CD4-positive, alpha-beta T cell (primary cell): Measurements from ENCODE around the gene TSPAN18. TPM values are rescaled to one million over a fixed set of nuclear protein-coding genes. Genes with fewer than 3 reads are reported as not detected.

Source experiments
- ATAC-seq: fragments of 200-7000 bp; cut with Tn5 transposase; one replicate; pipeline ENCODE4 v1.10.0; 2022; ENCODE audit warnings: mild to moderate bottlenecking; ENCODE audit not compliant: poor library complexity
- CTCF ChIA-PET: fragments of 350-600 bp; sonication (Branson Sonifier 250); formaldehyde crosslinking; loops from one replicate; lab custom pipeline; 2021; ENCODE audit warnings: antibody characterized with exemption, inconsistent platforms; lab: Charles Lee
- POLR2A ChIA-PET: fragments of 350-600 bp; sonication (Branson Sonifier 250); formaldehyde crosslinking; loops from one replicate; lab custom pipeline; 2021; ENCODE audit warnings: antibody characterized with exemption, inconsistent platforms; lab: Charles Lee
- DNase-seq, 14 experiments: peaks; one replicate each; pipeline ENCODE4 v3.0.0-alpha.2; 2013 to 2020; ENCODE audit warnings: mixed read lengths in 2 of 14
- H3K27ac ChIP-seq, 2 donors: one replicate each; pipeline versions ENCODE4 v1.5.1 to v1.7.0; 2013; ENCODE audit warnings: low read length in 2 of 2, low read depth in 1 of 2, mild to moderate bottlenecking in 1 of 2
- H3K27me3 ChIP-seq, 2 experiments: 1 replicate in 1 of 2; 2 replicates in 1 of 2; pipeline versions ENCODE4 v1.6.1 to v1.7.0; 2013; ENCODE audit warnings: low read length in 2 of 2, control low read depth in 1 of 2, mild to moderate bottlenecking in 1 of 2, moderate library complexity in 1 of 2; ENCODE audit not compliant: insufficient read depth in 2 of 2, control insufficient read depth in 1 of 2
- H3K36me3 ChIP-seq: one replicate; pipeline ENCODE4 v1.6.1; 2013; ENCODE audit warnings: low read length, control low read depth; ENCODE audit not compliant: insufficient read depth
- H3K4me1 ChIP-seq: one replicate; pipeline ENCODE4 v1.6.1; 2013; ENCODE audit warnings: low read length, control low read depth; ENCODE audit not compliant: insufficient read depth
- H3K4me3 ChIP-seq: one replicate; pipeline ENCODE4 v1.5.1; 2013; ENCODE audit warnings: mild to moderate bottlenecking, low read length, moderate library complexity
- H3K9me3 ChIP-seq, 2 experiments: 1 replicate in 1 of 2; 2 replicates in 1 of 2; pipeline versions ENCODE4 v1.6.1 to v1.7.0; 2013; ENCODE audit warnings: low read length in 2 of 2, mild to moderate bottlenecking in 2 of 2, control low read depth in 1 of 2, moderate library complexity in 1 of 2; ENCODE audit not compliant: control insufficient read depth in 1 of 2, insufficient read depth in 1 of 2
- H3K27ac Mint-ChIP-seq: one replicate; pipeline ENCODE4 v1.8.0; 2020; ENCODE audit warnings: mixed read lengths
- H3K27me3 Mint-ChIP-seq: one replicate; pipeline ENCODE4 v1.8.0; 2021; ENCODE audit warnings: mixed read lengths
- H3K36me3 Mint-ChIP-seq: one replicate; pipeline ENCODE4 v1.8.0; 2021; ENCODE audit warnings: low read depth, mixed read lengths
- H3K4me1 Mint-ChIP-seq: one replicate; pipeline ENCODE4 v1.8.0; 2021; ENCODE audit warnings: low read depth, mixed read lengths
- H3K4me3 Mint-ChIP-seq: one replicate; pipeline ENCODE4 v1.8.0; 2020; ENCODE audit warnings: mild to moderate bottlenecking, mixed read lengths
- H3K9me3 Mint-ChIP-seq: one replicate; pipeline ENCODE4 v1.8.0; 2020; ENCODE audit warnings: mixed read lengths
- CTCF ChIP-seq: fragments of 200-600 bp; IDR thresholded peaks from one replicate; pipeline ENCODE4 v1.8.0; 2022; ENCODE audit warnings: antibody characterized with exemption, mild to moderate bottlenecking
- intact Hi-C, 2 experiments: fragments of 100-400 bp; cut with DNase I in 1 of 2; cut with micrococcal nuclease in 1 of 2; formaldehyde crosslinking; loops; one replicate each; pipeline versions ENCODE4 v1.15.1 to v1.9.0; 2023 to 2025; cut with DNase I, micrococcal nuclease
- total RNA-seq, 174 experiments: library from RNA in 2 of 174; stranded (reverse) in 2 of 174; gene quantifications; one replicate each; pipeline ENCODE4 v1.2.3 and lab custom pipeline; 2021 to 2026

The TSPAN18 gene
- total RNA-seq, 2 experiments from 2014 or later: 23.0 to 25.3 TPM

GRCh38 chr11:44936951-44937543 is 210.3 kb downstream of the TSPAN18 start:
- Mint-ChIP-seq H3K4me3 (no peak overlapping the region), H3K9me3 (no peaks in the 10 kb centered on the region), H3K27ac (no peak overlapping the region), H3K4me1 (no peaks in the 10 kb centered on the region), H3K36me3 (no peaks in the 10 kb centered on the region), H3K27me3 (no peaks in the 10 kb centered on the region)
- CTCF ChIA-PET: interaction anchor here (1.1 to 5.6 kb wide), 8 partner anchors 10 to 216 kb away, joined by 3 to 103 read pairs (median 8); no protein-coding TSS in a partner anchor
- no peak for ATAC-seq
- no peaks in the 10 kb centered on the region for H3K9me3 ChIP-seq
- H3K27me3 ChIP-seq: no peaks in the 10 kb centered on the region
- peaks cover 5% of the 10 kb centered on the region for H3K4me1 ChIP-seq
- no peak for DNase-seq
- no peak for TF ChIP-seq CTCF
- no peak overlapping the region for H3K27ac ChIP-seq
- no peak overlapping the region for H3K4me3 ChIP-seq
- POLR2A ChIA-PET: interaction anchor here (1.0 to 1.3 kb wide), 4 partner anchors 166 to 180 kb away, joined by 3 to 13 read pairs (median 6); no protein-coding TSS in a partner anchor
- H3K36me3 ChIP-seq: no peaks in the 10 kb centered on the region
- intact Hi-C loops: loop anchor here (1.0 to 5.0 kb wide), 5 partner anchors 166 to 395 kb away; no protein-coding TSS in a partner anchor

- no peaks in the 10 kb centered on the region for H3K27me3 ChIP-seq
- no peak overlapping the region for H3K4me3 ChIP-seq
- ATAC-seq (no peak), DNase-seq (no peak)
- Mint-ChIP-seq H3K4me3 (no peak overlapping the region), H3K27me3 (no peaks in the 10 kb centered on the region), H3K9me3 (no peaks in the 10 kb centered on the region), H3K27ac (no peak overlapping the region), H3K36me3 (no peaks in the 10 kb centered on the region), H3K4me1 (peaks cover 2% of the 10 kb centered on the region)
- intact Hi-C loops: loop anchor here (5.0 kb wide), 2 partner anchors 354 to 394 kb away; no protein-coding TSS in a partner anchor
- no peak for TF ChIP-seq CTCF
- H3K4me1 ChIP-seq: peaks cover 14% of the 10 kb centered on the region
- ChIA-PET CTCF (interaction anchor here (5.6 kb wide), 1 partner anchor 165 kb away, joined by 103 read pairs; no protein-coding TSS in a partner anchor), POLR2A (interaction anchor here (0.7 kb wide), 1 partner anchor 165 kb away, joined by 3 read pairs; no protein-coding TSS in a partner anchor)
- no peak overlapping the region for H3K27ac ChIP-seq
- H3K9me3 ChIP-seq: no peaks in the 10 kb centered on the region
- H3K36me3 ChIP-seq: no peaks in the 10 kb centered on the region
These were observed 211.4 kb downstream of the TSPAN18 start for GRCh38 chr11:44938066-44938691.

DNA sequence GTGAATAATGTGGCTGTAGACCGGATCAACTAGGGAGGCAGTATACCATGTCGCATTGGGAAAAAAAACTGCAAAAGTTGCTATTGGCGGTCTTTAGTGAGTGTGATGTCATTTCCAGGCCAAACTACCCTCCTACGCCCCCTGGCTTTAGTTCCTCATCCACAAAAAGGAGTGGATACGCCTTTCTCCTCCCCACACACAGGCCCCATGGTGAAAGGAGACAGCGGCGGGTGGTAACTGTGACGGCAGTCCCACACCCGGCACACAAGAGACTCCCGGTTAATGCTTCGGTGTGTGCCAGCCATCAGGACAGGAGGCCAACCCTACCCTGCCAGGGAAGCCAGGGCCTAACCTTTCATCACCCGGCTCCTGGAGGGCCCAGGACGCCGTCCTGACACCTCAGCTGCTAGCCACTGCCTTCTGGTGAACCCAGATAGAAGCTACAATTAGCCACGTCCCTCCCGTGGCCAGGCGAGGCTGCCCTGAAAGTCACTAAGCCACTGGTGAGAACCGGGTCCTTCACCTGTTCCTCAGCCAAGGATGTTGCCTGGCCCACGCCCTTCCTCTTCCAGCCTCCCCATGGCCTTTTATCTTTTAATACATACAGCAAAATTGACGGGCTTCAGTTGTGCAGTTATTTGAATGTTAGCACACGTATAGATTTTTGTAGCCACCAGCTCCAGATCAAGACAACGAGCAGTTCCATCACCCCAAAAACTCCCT is 213.1 kb downstream of the TSPAN18 start:
- H3K27me3 ChIP-seq: no peaks in the 10 kb centered on the region
- no peak for TF ChIP-seq CTCF
- H3K36me3 ChIP-seq: no peaks in the 10 kb centered on the region
- H3K9me3 Mint-ChIP-seq: no peaks in the 10 kb centered on the region
- no peak overlapping the region for H3K4me3 ChIP-seq
- H3K36me3 Mint-ChIP-seq: no peaks in the 10 kb centered on the region
- peaks cover 25% of the 10 kb centered on the region for H3K4me1 ChIP-seq
- H3K9me3 ChIP-seq: no peaks in the 10 kb centered on the region
- DNase-seq (peak in 2 of 14 experiments; percentile 20 to 22), ATAC-seq (no peak)
- no peak overlapping the region for H3K4me3 Mint-ChIP-seq
- no peak overlapping the region for H3K27ac Mint-ChIP-seq
- H3K27me3 Mint-ChIP-seq: no peaks in the 10 kb centered on the region
- intact Hi-C loops: loop anchor here (5.0 kb wide), 2 partner anchors 352 to 392 kb away; no protein-coding TSS in a partner anchor
- CTCF ChIA-PET: interaction anchor here (1.7 kb wide), 1 partner anchor 163 kb away, joined by 4 read pairs; no protein-coding TSS in a partner anchor
- H3K4me1 Mint-ChIP-seq: peaks cover 8% of the 10 kb centered on the region
- POLR2A ChIA-PET: no interaction called here
- H3K27ac ChIP-seq: no peak overlapping the region
